ENCODE results near the gene GLS2. TPM values are rescaled to one million over a fixed set of nuclear protein-coding genes. Genes with fewer than 3 reads are reported as not detected.
A peak's percentile ranks its signal among the peaks of the same experiment; 100 is the strongest.

The GLS2 gene
- total and polyA plus RNA-seq, 2 donors from 2014 or later = 2.5 to 5.6 TPM

DNA sequence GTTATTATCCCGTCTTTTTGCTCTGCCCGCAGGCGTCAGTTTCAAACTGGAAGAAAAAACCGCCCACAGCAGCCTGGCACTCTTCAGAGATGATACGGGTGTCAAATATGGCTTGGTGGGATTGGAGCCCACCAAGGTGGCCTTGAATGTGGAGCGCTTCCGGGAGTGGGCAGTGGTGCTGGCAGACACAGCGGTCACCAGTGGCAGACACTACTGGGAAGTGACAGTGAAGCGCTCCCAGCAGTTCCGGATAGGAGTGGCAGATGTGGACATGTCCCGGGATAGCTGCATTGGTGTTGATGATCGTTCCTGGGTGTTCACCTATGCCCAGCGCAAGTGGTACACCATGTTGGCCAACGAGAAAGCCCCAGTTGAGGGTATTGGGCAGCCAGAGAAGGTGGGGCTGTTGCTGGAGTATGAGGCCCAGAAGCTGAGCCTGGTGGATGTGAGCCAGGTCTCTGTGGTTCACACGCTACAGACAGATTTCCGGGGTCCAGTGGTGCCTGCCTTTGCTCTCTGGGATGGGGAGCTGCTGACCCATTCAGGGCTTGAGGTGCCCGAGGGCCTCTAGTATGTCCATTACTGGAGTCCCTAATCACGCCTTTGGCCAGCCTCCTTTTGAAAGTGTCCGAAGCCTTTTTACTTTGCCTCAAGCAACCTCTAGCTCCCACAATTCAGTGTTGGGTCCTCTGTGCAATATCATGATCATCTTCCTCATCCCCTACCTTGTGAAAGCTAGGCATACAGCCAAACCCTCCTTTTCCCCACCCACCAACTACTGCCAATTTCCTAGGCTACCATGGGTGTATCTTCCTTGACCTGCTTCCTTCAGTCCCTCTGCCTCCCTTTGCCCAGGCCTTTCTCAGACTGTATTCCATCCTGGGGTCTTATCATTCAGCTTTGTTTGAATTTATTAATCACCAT, 18.7 kb downstream of the GLS2 start:
- FAIRE-seq (no peak), DNase-seq (peak in 2 of 5 donors; percentile 19 to 62)
- Histone ChIP-seq H3K4me1 (ENCODE audit: control insufficient read depth in 2 of 3, insufficient read depth in 2 of 3, low read depth in 1 of 3, low read length in 3 of 3) (peaks cover 0 to 10% (median 0%) of the 10 kb centered on the region in 3 donors), H3K9me3 (ENCODE audit: control insufficient read depth in 2 of 3, insufficient read depth in 1 of 3, low read length in 3 of 3) (no peaks in the 10 kb centered on the region), H3K36me3 (ENCODE audit: control insufficient read depth in 2 of 3, insufficient read depth in 3 of 3, low read length in 3 of 3) (peaks cover 0 to 2% (median 0%) of the 10 kb centered on the region in 3 donors), H3K4me3 (ENCODE audit: low read length in 3 of 3) (peak overlapping the region; percentile 83 to 99 (median 99)), H3K27me3 (ENCODE audit: control insufficient read depth, insufficient read depth, low read length) (no peaks in the 10 kb centered on the region), H3K9ac (ENCODE audit: low read length in 3 of 3) (peak overlapping the region; percentile 95 to 99 (median 98)), H3K27ac (ENCODE audit: low read depth in 2 of 2, low read length in 2 of 2) (peak overlapping the region; percentile 77 to 92)
- intact Hi-C loops (cut with DNase I) = no loop called here
- TF ChIP-seq, protein P1, sequence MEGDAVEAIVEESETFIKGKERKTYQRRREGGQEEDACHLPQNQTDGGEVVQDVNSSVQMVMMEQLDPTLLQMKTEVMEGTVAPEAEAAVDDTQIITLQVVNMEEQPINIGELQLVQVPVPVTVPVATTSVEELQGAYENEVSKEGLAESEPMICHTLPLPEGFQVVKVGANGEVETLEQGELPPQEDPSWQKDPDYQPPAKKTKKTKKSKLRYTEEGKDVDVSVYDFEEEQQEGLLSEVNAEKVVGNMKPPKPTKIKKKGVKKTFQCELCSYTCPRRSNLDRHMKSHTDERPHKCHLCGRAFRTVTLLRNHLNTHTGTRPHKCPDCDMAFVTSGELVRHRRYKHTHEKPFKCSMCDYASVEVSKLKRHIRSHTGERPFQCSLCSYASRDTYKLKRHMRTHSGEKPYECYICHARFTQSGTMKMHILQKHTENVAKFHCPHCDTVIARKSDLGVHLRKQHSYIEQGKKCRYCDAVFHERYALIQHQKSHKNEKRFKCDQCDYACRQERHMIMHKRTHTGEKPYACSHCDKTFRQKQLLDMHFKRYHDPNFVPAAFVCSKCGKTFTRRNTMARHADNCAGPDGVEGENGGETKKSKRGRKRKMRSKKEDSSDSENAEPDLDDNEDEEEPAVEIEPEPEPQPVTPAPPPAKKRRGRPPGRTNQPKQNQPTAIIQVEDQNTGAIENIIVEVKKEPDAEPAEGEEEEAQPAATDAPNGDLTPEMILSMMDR (IDR thresholded peaks at IDR 0.05; ENCODE audit: borderline replicate concordance, extremely low read depth, insufficient read depth) = no peak

DNA sequence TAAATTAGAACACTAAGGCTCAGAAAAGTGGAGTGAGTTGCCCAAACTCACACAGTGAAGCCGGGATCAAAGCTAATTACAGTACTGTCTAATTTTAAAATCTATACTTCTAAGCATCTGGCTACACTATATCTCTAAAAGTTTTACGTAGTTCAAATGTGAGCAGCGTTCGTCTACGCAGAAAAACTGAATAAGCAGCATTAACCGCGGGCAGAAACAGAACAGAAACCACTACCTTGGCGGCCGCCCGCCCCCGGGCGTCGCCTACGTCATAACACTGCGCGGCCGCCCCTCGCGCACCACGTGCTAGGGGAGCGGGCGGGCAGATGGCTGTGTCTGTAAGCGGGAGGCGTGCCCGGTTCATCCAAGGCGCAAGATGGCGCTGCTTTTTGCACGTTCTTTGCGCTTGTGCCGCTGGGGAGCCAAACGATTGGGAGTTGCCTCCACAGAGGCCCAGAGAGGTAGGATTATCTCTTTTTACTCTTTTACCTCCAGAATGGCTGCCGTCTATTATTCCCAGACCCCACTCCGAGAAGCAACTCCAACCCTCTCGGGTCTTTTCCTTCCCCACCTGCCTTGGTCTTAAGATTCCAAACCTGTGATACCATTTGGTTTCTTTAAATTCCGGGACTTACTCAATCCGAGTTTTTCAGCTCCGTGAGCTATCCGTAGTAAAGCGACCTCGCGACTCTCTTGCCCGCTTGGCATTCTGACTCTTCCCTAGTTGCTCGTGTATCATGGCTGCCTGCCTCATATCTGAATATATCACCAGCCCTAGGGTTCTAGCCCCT, 19.6 kb downstream of the GLS2 start, which contains the start of gene SPRYD4:
SPRYD4 (plus strand) TSS at position 363 of the 791 bp plus-strand sequence; CDS start at position 377, 14 bp downstream.
- Histone ChIP-seq H3K27ac (ENCODE audit: low read depth in 2 of 2, low read length in 2 of 2) (peak within 1 kb of the TSS; percentile 90 to 92), H3K36me3 (ENCODE audit: control insufficient read depth in 2 of 3, insufficient read depth in 3 of 3, low read length in 3 of 3) (peaks cover 0 to 2% (median 0%) of the 10 kb centered on the region in 3 donors), H3K4me3 (ENCODE audit: low read length in 3 of 3) (peak within 1 kb of the TSS; percentile 83 to 99 (median 99)), H3K27me3 (ENCODE audit: control insufficient read depth, insufficient read depth, low read length) (no peaks in the 10 kb centered on the region), H3K4me1 (ENCODE audit: control insufficient read depth in 2 of 3, insufficient read depth in 2 of 3, low read depth in 1 of 3, low read length in 3 of 3) (peaks cover 0 to 10% (median 2%) of the 10 kb centered on the region in 3 donors), H3K9ac (ENCODE audit: low read length in 3 of 3) (peak within 1 kb of the TSS; percentile 95 to 99 (median 98)), H3K9me3 (ENCODE audit: control insufficient read depth in 2 of 3, insufficient read depth in 1 of 3, low read length in 3 of 3) (no peaks in the 10 kb centered on the region)
- TF ChIP-seq, protein P1 (IDR thresholded peaks at IDR 0.05; ENCODE audit: borderline replicate concordance, extremely low read depth, insufficient read depth) = peak; percentile 57
- intact Hi-C loops (cut with DNase I) = no loop called here
- DNase-seq = peak; percentile 92 to 98 (median 95)
- FAIRE-seq = no peak

DNA sequence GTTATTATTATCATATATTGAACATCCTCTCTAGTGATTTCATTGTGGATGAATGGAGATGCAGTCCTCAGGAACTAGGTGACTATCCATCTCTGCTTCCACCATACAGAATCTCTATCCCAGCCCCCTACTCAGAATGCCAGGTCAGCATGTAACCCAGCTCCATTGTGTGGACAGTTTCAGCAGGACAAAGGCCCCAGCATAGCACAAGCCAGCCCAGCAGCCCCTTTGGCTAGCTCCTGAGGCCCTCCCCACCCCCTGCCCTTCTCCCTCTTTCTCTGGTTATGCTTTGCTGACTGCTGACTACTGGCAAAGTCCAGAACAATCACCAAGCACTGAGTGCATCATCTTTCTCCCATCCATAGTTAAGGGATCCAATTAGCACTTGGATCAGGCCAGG, 25.4 kb downstream of the GLS2 start:
- Histone ChIP-seq H3K4me3 (ENCODE audit: low read length in 3 of 3) (no peak overlapping the region), H3K36me3 (ENCODE audit: control insufficient read depth in 2 of 3, insufficient read depth in 3 of 3, low read length in 3 of 3) (no peaks in the 10 kb centered on the region), H3K9me3 (ENCODE audit: control insufficient read depth in 2 of 3, insufficient read depth in 1 of 3, low read length in 3 of 3) (no peaks in the 10 kb centered on the region), H3K4me1 (ENCODE audit: control insufficient read depth in 2 of 3, insufficient read depth in 2 of 3, low read depth in 1 of 3, low read length in 3 of 3) (peaks cover 0 to 2% (median 0%) of the 10 kb centered on the region in 3 donors), H3K9ac (ENCODE audit: low read length in 3 of 3) (no peak overlapping the region), H3K27ac (ENCODE audit: low read depth in 2 of 2, low read length in 2 of 2) (no peak overlapping the region), H3K27me3 (ENCODE audit: control insufficient read depth, insufficient read depth, low read length) (no peaks in the 10 kb centered on the region)
- no peak for FAIRE-seq
- TF ChIP-seq, protein P1 (IDR thresholded peaks at IDR 0.05; ENCODE audit: borderline replicate concordance, extremely low read depth, insufficient read depth) = no peak
- DNase-seq = peak in 2 of 5 donors; percentile 7 to 14
- intact Hi-C loops (cut with DNase I) = no loop called here

Measured in kidney (tissue), 14 donors.